Left ventricle myocardium inferior (tissue), 1 donor: ENCODE results near the gene SPTBN2. TPM values are rescaled to one million over a fixed set of nuclear protein-coding genes. Genes with fewer than 3 reads are reported as not detected.

ENCODE experiments used
- DNase-seq: peaks from one replicate; pipeline ENCODE4 v3.0.0-alpha.2; 2020
- H3K27ac ChIP-seq: fragments of 200-600 bp; replicated peaks from 2 replicates; pipeline ENCODE4 v1.8.0; 2021
- H3K27me3 ChIP-seq: fragments of 200-600 bp; 2 replicates; pipeline ENCODE4 v1.8.0; 2021; ENCODE audit warnings: low read depth
- H3K36me3 ChIP-seq: fragments of 200-600 bp; 2 replicates; pipeline ENCODE4 v1.8.0; 2021
- H3K4me1 ChIP-seq: fragments of 200-600 bp; 2 replicates; pipeline ENCODE4 v1.8.0; 2021
- H3K4me3 ChIP-seq: fragments of 200-600 bp; 2 replicates; pipeline ENCODE4 v1.8.0; 2021; ENCODE audit warnings: mild to moderate bottlenecking, moderate library complexity
- H3K9me3 ChIP-seq: fragments of 200-600 bp; replicated peaks from 2 replicates; pipeline ENCODE4 v1.8.0; 2021
- CTCF ChIP-seq: fragments of 200-600 bp; IDR thresholded peaks from 2 replicates; pipeline ENCODE4 v1.8.0; 2021; ENCODE audit warnings: antibody characterized with exemption, mild to moderate bottlenecking, borderline replicate concordance
- intact Hi-C: fragments of 100-400 bp; cut with micrococcal nuclease; formaldehyde crosslinking; loops from one replicate; pipeline ENCODE4 v1.11.0; 2022
- total RNA-seq: library from RNA; stranded (reverse); fragmentation: NEBNext Ultra II Directional; extraction: Animal tissue kit (Norgen Biotek cat#: 25700); gene quantifications from one replicate; pipeline ENCODE4 v1.2.1, GENCODE V29; 2021
- donor health status: DM: no; HTN: yes; CAD: no; lungs with severe emphysema.

The SPTBN2 gene
- total RNA-seq, 1 donor from 2014 or later: 0.77 TPM

GRCh38 chr11:66686100-66686785 lies 42.8 kb downstream of the SPTBN2 start:
- intact Hi-C loops: no loop called here
- TF ChIP-seq CTCF: no peak
- no peak for DNase-seq
- Histone ChIP-seq H3K36me3 (no peaks in the 10 kb centered on the region), H3K27me3 (no peaks in the 10 kb centered on the region), H3K4me1 (no peaks in the 10 kb centered on the region), H3K4me3 (no peak overlapping the region), H3K27ac (no peak overlapping the region), H3K9me3 (no peaks in the 10 kb centered on the region)

DNA sequence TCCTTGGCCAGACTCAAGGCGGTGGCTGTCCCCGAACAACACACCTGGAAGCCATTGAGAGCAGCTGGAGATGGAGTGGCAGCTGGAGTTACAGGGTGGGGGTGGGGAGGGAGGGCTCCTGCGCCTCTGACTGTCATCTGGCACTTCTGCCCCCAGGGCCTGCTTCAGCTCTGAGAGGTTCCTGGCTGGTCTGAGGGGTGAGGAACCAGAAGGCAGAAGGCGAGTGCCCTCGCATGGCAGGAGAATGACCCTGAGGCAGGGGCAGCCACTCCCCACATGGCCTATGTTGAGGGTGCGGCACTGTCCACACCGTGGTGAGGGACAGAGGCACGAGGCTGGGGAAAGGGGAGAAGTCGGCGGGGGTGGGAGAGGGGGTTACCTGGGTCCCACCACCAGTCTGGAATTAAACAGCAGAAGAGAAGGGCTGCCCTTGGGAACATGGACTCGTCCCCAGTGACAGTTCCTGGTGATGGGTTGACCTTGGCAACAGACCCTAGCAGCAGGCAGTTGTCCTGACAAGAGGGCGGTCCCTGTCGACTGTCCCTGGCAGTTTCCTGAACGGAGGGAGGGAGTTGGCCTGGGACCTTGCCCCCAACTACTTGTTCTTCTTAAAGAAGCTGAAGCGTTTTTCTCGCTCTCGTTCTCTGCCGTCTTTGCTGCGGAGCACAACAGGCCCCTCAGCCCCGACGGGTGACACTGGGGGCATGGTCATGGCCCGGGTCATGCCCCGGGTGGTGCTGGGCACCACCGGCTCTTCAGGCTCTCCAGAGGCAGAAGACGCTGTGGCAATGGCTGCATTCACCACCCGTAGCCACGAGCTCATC lies 43.5 kb downstream of the SPTBN2 start:
- no peak overlapping the region for H3K4me3 ChIP-seq
- no peak for DNase-seq
- no peak overlapping the region for H3K27ac ChIP-seq
- intact Hi-C loops: no loop called here
- no peaks in the 10 kb centered on the region for H3K4me1 ChIP-seq
- no peaks in the 10 kb centered on the region for H3K9me3 ChIP-seq
- H3K27me3 ChIP-seq: no peaks in the 10 kb centered on the region
- TF ChIP-seq CTCF: no peak
- H3K36me3 ChIP-seq: no peaks in the 10 kb centered on the region

DNA sequence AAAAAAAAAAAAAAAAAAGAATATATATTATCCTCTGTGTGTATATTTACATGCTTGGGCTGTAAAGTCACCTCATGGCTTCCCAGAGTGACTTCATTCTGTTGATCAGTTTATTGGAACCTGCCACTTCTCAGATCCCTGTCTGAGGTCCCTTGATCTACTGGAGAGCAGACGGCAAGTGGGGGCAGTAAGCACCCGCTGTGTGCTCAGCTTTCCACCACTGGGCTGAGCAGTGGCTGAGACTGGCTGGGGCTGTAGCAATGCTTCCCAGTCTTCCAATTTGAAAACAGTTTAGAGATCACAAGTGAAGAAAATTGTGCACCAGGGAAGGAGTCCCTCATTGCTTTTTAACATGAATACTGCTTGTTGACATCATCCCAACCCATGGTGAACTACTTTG lies 44.4 kb downstream of the SPTBN2 start:
- Histone ChIP-seq H3K9me3 (no peaks in the 10 kb centered on the region), H3K27ac (no peak overlapping the region), H3K27me3 (no peaks in the 10 kb centered on the region), H3K4me3 (no peak overlapping the region), H3K4me1 (no peaks in the 10 kb centered on the region), H3K36me3 (no peaks in the 10 kb centered on the region)
- intact Hi-C loops: loop anchor here (5.0 kb wide), 1 partner anchor 277 kb away; no protein-coding TSS in a partner anchor
- no peak for TF ChIP-seq CTCF
- DNase-seq: no peak

DNA sequence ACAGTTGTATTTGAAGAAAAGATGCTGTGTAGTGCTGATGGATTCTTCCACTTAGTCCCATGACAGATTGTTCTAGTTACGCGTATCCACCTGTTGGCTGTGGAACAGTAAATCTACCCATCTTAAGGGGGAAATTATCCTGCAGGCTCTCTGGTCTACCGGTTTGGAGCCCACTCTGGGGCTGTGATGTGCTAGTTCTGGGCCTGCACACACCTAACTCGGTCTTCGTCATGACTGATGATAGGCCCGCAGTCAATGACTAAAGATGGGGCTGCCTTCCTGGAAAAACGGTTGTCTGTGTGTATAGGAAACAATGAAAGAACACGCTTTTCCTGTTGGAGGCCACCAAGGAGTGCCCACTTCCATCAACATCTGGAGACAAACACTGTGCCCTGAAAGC lies 45.1 kb downstream of the SPTBN2 start:
- H3K4me3 ChIP-seq: no peak overlapping the region
- H3K36me3 ChIP-seq: no peaks in the 10 kb centered on the region
- no peaks in the 10 kb centered on the region for H3K27me3 ChIP-seq
- DNase-seq: no peak
- H3K9me3 ChIP-seq: no peaks in the 10 kb centered on the region
- no peaks in the 10 kb centered on the region for H3K4me1 ChIP-seq
- TF ChIP-seq CTCF: no peak
- intact Hi-C loops: loop anchor here (5.0 kb wide), 1 partner anchor 277 kb away; no protein-coding TSS in a partner anchor
- no peak overlapping the region for H3K27ac ChIP-seq

- no peaks in the 10 kb centered on the region for H3K9me3 ChIP-seq
- H3K27me3 ChIP-seq: no peaks in the 10 kb centered on the region
- no peak for TF ChIP-seq CTCF
- H3K27ac ChIP-seq: no peak overlapping the region
- peaks cover 4% of the 10 kb centered on the region for H3K36me3 ChIP-seq
- intact Hi-C loops: loop anchor here (5.0 kb wide), 1 partner anchor 274 kb away; no protein-coding TSS in a partner anchor
- no peak overlapping the region for H3K4me3 ChIP-seq
- peaks cover 20% of the 10 kb centered on the region for H3K4me1 ChIP-seq
- DNase-seq: no peak
These were observed 47.9 kb downstream of the SPTBN2 start for GRCh38 chr11:66680966-66681645.
